HG02678 (cell line): ENCODE measurements around the gene N4BP2.

ENCODE experiments used
- ATAC-seq: cut with Tn5 transposase; IDR thresholded peaks from one replicate; pipeline ENCODE4 v1.9.1; 2021; ENCODE audit warnings: mild to moderate bottlenecking, moderate library complexity; ENCODE audit not compliant: unreplicated experiment

Gene N4BP2

DNA sequence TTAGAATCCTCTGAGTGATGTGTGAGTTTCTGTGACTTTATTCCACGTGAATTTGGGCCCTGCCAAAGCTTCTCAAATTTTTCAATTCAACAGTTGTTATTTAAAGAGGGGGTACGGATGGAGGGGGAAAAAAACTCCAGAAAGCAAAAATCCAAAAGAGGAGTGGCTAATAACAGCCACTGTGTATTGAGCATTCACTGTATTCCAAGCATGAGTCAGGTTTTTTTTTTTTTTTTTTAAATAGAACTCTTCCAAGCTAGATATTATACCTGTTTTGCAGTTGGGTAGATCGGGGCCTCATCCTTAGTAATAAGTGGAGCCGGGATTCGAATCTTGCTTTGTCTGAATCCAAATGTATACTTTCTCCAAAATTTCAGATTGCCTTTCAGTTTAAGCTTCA, 133.8 kb downstream of the N4BP2 start:
- ATAC-seq, result no peak

- ATAC-seq, result no peak
Observed at GRCh38 chr4:40190880-40191815, 134.5 kb downstream of the N4BP2 start.

DNA sequence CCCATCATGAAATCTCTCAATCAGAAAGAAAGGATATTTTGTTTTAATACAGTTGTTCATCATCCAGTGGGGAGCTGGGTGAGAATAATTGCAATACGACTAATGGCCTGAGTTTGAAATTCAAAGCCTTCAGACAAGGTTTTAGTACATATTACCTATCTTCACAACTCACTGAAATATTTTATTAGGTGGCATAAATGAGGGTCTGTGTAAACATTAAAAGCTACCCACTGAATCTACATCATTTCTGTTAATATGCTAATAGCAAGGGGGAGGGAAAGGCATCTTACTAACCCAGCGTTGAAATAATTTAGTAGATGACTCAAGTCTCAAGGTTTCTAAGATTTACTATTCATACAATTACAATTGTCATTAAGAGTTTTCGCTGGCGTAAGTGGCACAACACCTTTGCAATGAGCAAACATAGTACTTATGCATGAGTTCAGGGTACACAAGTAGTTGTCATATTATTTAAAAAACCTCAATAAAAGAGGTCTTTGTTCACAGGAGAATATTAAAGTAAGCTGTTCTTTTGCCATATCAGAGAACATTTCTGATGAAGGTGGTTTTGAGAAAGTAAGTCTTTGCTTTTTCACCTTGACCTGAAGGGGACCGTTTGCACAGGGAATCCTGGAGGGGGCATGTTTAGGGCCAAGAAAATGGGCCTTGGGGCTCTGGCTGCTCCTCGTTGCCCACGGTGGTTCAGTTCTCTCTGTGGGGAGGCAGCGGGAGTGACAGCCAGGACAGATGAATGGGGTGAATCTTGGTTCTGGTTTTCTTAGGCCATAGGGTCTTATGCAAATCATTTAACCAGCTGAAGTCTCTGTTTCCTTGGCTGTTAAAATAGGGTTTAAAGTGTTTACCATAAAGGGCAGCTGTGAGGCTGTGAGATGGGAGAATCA, 135.7 kb downstream of the N4BP2 start:
- peak; percentile 45 for ATAC-seq

GRCh38 chr4:40193016-40193571, 136.4 kb downstream of the N4BP2 start:
- peak; percentile 31 for ATAC-seq

- no peak for ATAC-seq
Observed at GRCh38 chr4:40193578-40193977, 136.9 kb downstream of the N4BP2 start.

DNA sequence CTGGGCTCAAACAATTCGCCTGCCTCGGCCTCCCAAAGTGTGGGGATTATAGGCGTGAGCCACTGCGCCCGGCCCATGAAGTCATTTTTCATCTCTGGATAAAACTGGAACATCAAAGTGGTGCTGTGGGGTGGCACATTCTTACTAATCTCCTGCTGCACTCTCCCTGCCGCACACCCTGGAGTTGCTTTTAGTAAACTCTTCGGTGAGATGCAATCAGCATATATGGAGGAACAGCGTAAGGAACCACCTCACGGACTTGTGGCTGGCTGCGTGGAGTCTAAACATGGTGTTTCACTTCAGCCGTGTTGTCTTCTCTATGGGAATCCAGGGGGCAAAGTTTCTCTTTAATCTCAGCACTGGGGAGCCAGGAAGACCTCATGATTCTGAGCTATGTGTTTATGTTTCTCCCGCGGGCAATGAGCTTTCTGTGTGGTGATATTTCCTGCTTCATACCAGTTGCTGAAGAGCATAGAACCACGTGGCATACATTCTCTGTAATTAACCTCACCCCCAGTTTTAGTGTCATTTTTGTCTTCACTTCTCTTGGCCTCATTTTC, 138.0 kb downstream of the N4BP2 start:
- no peak for ATAC-seq

DNA sequence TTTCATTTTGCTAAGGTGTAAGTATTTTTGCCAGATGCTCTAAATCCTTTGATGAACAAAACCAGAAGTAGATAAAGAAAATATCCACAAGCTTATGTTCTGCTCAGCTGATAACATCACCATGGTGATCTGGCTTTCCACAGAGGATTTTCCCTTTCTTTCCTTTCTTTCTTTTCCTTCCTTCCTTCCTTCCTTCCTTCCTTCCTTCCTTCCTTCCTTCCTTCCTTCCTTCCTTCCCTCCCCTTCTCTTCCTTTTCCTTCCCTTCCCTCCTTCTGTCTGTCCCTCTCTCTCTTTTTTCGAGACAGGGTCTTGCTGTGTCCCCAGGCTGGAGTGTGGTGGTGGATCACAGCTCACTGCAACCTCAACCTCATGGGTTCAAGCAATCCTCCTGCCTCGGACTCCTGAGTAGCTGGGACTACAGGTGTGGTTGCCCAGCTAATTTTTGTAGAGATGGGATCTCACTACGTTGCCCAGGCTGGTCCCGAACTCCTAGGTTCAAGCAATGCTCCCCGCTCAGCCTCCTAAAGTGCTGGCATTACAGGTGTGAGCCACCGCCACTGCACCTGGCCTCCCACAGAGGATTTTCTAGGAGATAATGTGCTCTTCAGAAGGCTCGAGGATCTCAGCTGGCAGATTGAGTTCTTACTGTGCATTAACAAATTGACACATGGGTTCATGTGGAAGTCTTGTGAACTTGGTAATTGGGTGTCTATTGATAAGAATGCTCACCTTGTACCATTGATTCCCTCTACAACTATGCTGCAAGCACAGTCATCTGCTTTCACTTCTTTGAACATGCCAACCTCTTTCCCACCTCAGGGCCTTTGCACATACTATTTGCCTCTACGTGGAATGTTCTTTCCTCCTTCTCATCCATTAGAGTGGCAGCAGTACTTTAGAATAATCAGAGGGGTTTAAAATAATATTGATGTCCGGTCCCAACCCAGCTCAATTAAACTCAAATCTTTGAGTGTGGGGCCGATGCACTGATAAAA, 138.8 kb downstream of the N4BP2 start:
- no peak for ATAC-seq

DNA sequence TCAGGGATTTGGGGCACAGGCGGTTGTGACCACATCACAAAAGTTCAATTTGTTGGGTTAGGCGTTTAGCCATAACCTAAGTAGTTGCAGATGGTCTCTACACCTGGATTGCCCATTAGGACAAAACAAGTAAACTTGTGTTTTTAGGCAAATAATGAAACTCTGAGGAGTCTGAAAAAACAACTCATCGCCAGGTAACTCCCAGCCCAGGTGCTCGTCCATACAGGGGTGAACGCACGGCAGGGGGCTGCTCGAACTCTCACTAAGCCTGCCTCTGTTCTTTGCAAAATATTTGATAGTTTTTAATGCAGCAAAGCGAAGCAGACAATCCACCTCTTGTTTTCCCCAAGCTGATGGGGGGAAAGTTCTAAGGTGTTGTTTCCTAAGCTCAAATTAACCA, 139.6 kb downstream of the N4BP2 start:
- no peak for ATAC-seq

DNA sequence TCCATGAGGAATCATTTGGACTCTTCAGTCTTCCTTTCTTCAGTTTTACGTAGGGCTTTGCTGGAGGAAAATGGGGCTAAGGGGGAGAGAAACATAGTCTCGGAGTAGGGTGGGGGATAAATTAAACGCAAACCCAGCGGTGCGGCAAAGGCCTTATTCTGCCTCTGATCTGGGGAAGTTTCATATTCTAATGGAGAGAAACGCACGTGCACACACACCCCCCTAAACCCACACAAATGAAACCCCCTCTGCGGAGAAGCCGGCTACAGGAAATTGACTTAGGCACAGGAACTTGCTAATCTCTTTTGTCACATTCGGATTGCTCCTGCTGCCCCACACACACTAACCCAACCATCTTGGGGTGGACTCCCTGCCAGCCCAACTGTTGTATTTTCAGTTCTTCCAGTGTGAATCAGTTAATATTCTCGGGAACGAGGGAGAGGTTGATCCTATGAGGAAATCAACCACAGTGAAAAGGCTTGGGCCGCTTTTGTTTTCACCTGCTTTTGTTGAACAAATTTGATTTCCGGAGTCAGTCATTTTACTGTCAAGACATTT, 140.2 kb downstream of the N4BP2 start, which contains the start of gene RHOH:
Gene RHOH (plus strand): TSS at position 308 of the 558 bp plus-strand sequence. CDS start 46,356 bp downstream, outside the sequence.
- no peak for ATAC-seq

DNA sequence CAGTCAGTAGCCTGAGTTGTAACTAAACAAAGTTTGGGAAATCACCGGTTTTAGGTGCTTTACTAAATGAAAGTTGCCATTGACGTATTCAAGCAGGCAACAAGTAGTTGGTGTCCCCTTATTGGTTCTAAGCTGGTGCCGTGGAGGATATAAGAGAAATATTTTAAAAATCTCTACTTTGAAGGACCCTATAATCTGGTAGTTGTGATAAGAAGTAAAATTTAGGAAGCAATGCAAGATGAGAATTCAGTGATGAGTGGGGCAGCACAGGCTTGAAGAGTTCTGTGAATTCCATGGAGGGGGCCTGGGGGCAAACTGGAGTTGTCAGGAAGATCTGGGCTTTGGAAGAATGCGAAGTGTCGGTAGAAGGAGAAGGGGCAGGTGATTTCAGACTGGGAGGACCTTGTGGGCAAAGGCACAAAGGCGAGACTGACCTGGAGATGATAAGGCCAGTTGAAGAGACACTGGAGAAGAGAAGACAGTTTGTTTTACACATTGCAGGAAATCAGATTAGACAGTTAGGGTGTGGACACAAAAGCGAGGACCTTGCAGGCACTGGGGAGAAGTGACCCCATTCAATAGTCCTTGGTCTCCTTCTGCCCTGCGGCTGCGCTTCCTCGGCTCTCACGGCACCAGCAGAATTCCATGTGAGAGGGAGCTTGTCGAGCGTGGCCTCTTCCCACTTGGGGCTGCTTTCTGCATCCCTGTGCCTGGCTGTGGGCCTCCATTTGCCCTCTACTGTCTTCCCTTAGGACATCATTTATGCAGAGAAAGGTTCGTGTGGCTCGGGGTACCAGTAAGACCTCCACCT, 141.4 kb downstream of the N4BP2 start:
- ATAC-seq, result no peak

GRCh38 chr4:40199179-40199670, 142.6 kb downstream of the N4BP2 start:
- ATAC-seq, result no peak

GRCh38 chr4:40199999-40200874, 143.6 kb downstream of the N4BP2 start:
- peak; percentile 55 for ATAC-seq

DNA sequence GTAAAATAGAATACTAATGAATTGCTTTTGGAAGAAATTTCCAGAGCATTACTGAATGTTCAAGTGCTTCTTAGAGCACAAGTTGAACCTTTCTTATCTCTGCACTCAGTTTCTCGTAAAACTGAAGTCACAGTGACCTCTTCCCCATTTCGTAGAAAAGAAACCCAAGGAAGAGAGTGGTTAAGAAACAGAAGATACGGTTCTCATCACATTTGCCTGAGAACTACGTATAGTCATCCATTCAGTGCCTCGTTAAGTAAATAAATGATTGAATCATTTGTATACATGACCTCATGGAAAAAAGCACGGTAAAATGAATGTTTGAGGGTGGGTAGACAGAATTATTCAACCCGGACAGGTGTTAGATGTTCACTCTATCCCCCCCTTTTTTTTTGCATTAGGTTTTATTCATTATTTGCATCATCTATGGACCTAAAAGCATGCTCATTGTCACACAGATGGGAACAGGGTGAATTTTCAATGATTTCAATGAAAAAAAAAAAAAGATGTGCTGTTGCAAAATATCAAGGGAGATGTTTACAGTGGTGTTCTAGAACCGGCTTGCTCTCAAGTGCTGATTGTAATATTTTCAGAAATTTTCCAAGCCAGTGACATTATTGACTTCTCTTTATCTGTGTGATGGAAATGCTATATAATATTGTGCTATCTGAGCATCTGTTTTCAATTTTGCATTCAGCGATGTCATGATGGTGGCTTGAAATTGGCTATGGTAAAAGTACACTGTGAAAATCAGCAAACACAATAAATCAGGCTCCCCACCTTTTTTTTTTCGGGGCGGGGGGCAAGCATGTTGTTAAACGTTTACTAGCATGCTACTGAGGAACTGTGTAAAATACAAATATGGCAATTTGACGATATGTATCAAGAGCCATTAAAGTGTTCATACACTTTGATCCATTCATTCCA, 144.5 kb downstream of the N4BP2 start:
- ATAC-seq, result no peak

- no peak for ATAC-seq
Observed at GRCh38 chr4:40201898-40202297, 145.2 kb downstream of the N4BP2 start.

GRCh38 chr4:40202474-40202873, 145.8 kb downstream of the N4BP2 start:
- ATAC-seq, result no peak

GRCh38 chr4:40204507-40205258, 148.0 kb downstream of the N4BP2 start:
- no peak for ATAC-seq
